ENCODE measurements around the gene CREBBP.

CREBBP gene

GRCh38 chr16:3754081-3754703 is 126.3 kb downstream of the CREBBP start:
- no peak overlapping the region for H2AFZ ChIP-seq (ENCODE audit: low read length)
- no peaks in the 10 kb centered on the region for H4K20me1 ChIP-seq (ENCODE audit: insufficient read depth, low read length)
- H3K79me2 ChIP-seq (ENCODE audit: insufficient read depth, low read length) = no peaks in the 10 kb centered on the region
- no peaks in the 10 kb centered on the region for H3K27me3 ChIP-seq (ENCODE audit: insufficient read depth, low read length)
- H3K27ac ChIP-seq (ENCODE audit: low read depth, low read length, poor library complexity, severe bottlenecking) = no peak overlapping the region
- TF ChIP-seq CTCF (IDR thresholded peaks at IDR 0.05; ENCODE audit: low read length) (no peak), EZH2 (IDR thresholded peaks at IDR 0.05; ENCODE audit: borderline replicate concordance, low read length) (no peak)
- no peaks in the 10 kb centered on the region for H3K4me1 ChIP-seq (ENCODE audit: insufficient read depth, low read length, severe bottlenecking)
- no peak overlapping the region for H3K4me3 ChIP-seq (ENCODE audit: low read depth, low read length, poor library complexity, severe bottlenecking)
- H3K9me3 ChIP-seq (ENCODE audit: low read length) = no peaks in the 10 kb centered on the region
- H3K4me2 ChIP-seq (ENCODE audit: low read length) = no peak overlapping the region
- no peaks in the 10 kb centered on the region for H3F3A ChIP-seq (ENCODE audit: insufficient read depth, low read length)
- H3K9me2 ChIP-seq (ENCODE audit: low read depth, low read length) = no peaks in the 10 kb centered on the region
- H3K36me3 ChIP-seq (ENCODE audit: insufficient read depth, low read length) = peaks cover 59% of the 10 kb centered on the region
- no peak overlapping the region for H3K9ac ChIP-seq (ENCODE audit: low read length)

GRCh38 chr16:3752984-3753383 is 127.5 kb downstream of the CREBBP start:
- Histone ChIP-seq H3K4me1 (ENCODE audit: insufficient read depth, low read length, severe bottlenecking) (no peaks in the 10 kb centered on the region), H3K9ac (ENCODE audit: low read length) (no peak overlapping the region), H4K20me1 (ENCODE audit: insufficient read depth, low read length) (no peaks in the 10 kb centered on the region), H3K79me2 (ENCODE audit: insufficient read depth, low read length) (no peaks in the 10 kb centered on the region), H3K27ac (ENCODE audit: low read depth, low read length, poor library complexity, severe bottlenecking) (no peak overlapping the region), H3K9me2 (ENCODE audit: low read depth, low read length) (no peaks in the 10 kb centered on the region), H3F3A (ENCODE audit: insufficient read depth, low read length) (no peaks in the 10 kb centered on the region), H2AFZ (ENCODE audit: low read length) (no peak overlapping the region), H3K9me3 (ENCODE audit: low read length) (no peaks in the 10 kb centered on the region), H3K36me3 (ENCODE audit: insufficient read depth, low read length) (peaks cover 48% of the 10 kb centered on the region), H3K4me3 (ENCODE audit: low read depth, low read length, poor library complexity, severe bottlenecking) (no peak overlapping the region), H3K4me2 (ENCODE audit: low read length) (no peak overlapping the region), H3K27me3 (ENCODE audit: insufficient read depth, low read length) (no peaks in the 10 kb centered on the region)
- TF ChIP-seq EZH2 (IDR thresholded peaks at IDR 0.05; ENCODE audit: borderline replicate concordance, low read length) = no peak
- no peak for TF ChIP-seq CTCF (IDR thresholded peaks at IDR 0.05; ENCODE audit: low read length)

DNA sequence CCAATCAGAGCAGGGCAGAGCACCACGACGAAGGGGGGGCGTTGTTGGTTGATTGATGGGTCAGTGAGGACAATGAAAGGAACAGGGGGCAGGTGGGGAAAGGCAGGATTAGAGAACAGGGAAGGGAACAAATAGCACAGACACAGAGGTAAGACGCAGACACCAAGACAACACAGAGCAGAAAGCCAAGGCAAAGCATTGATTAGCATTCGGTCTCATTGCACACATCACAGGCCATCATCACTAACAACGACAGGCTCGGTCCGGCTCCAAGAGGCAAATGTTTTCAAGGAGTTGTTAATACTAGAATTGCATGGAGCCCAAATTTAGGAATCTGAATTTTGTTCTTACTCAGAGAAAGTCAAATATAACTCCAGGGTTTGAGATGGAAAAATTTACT is 128.6 kb downstream of the CREBBP start:
- Histone ChIP-seq H3F3A (ENCODE audit: insufficient read depth, low read length) (no peaks in the 10 kb centered on the region), H3K4me3 (ENCODE audit: low read depth, low read length, poor library complexity, severe bottlenecking) (no peak overlapping the region), H3K27ac (ENCODE audit: low read depth, low read length, poor library complexity, severe bottlenecking) (no peak overlapping the region), H3K4me2 (ENCODE audit: low read length) (no peak overlapping the region), H3K27me3 (ENCODE audit: insufficient read depth, low read length) (no peaks in the 10 kb centered on the region), H3K9ac (ENCODE audit: low read length) (no peak overlapping the region), H3K36me3 (ENCODE audit: insufficient read depth, low read length) (peaks cover 37% of the 10 kb centered on the region), H3K79me2 (ENCODE audit: insufficient read depth, low read length) (no peaks in the 10 kb centered on the region), H3K9me3 (ENCODE audit: low read length) (no peaks in the 10 kb centered on the region), H3K9me2 (ENCODE audit: low read depth, low read length) (no peaks in the 10 kb centered on the region), H4K20me1 (ENCODE audit: insufficient read depth, low read length) (no peaks in the 10 kb centered on the region), H3K4me1 (ENCODE audit: insufficient read depth, low read length, severe bottlenecking) (no peaks in the 10 kb centered on the region), H2AFZ (ENCODE audit: low read length) (no peak overlapping the region)
- TF ChIP-seq EZH2 (IDR thresholded peaks at IDR 0.05; ENCODE audit: borderline replicate concordance, low read length) = no peak
- TF ChIP-seq CTCF (IDR thresholded peaks at IDR 0.05; ENCODE audit: low read length) = no peak
